HUES6 (cell line): Measurements from ENCODE around the gene HEATR5A.
"Not testable (repeated sequence)": the region's sequence is repeated elsewhere in the genome, so short reads cannot be mapped to it uniquely, and the experiment has no call there.

Experiments
- H3K27ac ChIP-seq: 2 replicates; pipeline ENCODE4 v1.7.0; 2013; ENCODE audit warnings: low read depth, mild to moderate bottlenecking, low read length, inconsistent platforms
- H3K27me3 ChIP-seq: 2 replicates; pipeline ENCODE4 v1.6.1; 2013; ENCODE audit warnings: low read length; ENCODE audit not compliant: control insufficient read depth, insufficient read depth
- H3K36me3 ChIP-seq: 2 replicates; pipeline ENCODE4 v1.6.1; 2013; ENCODE audit warnings: low read length; ENCODE audit not compliant: control insufficient read depth, insufficient read depth
- H3K4me1 ChIP-seq: 2 replicates; pipeline ENCODE4 v1.6.1; 2013; ENCODE audit warnings: low read length; ENCODE audit not compliant: control insufficient read depth, insufficient read depth
- H3K4me3 ChIP-seq: 2 replicates; pipeline ENCODE4 v1.5.1; 2013; ENCODE audit warnings: low read depth, low read length
- H3K9ac ChIP-seq: one replicate; pipeline ENCODE4 v1.6.1; 2013; ENCODE audit warnings: mild to moderate bottlenecking, low read length
- H3K9me3 ChIP-seq: 2 replicates; pipeline ENCODE4 v1.6.1; 2013; ENCODE audit warnings: low read depth, low read length; ENCODE audit not compliant: control insufficient read depth, insufficient read depth

The HEATR5A gene

DNA sequence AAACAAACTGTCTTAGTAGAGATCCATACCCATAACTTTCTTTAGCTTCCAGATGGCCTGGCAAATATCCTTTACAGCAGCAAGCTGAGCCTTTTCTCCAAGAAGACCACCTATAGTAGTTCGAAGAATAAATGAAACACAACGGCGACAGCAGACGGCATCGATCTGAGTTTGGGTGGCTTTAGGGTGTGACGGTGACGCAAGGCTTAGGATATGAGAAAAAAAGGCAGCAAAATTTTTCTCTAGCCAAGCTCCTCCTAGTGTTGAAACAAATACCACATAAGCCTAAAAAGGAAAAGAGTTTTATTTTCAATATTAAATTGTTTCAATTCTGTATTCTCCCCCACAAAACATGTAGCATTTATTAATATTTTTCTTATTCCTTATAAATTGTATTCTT, 33.3 kb downstream of the HEATR5A start:
- Histone ChIP-seq H3K27ac (no peak overlapping the region), H3K4me1 (no peaks in the 10 kb centered on the region), H3K9ac (no peak overlapping the region), H3K9me3 (no peaks in the 10 kb centered on the region), H3K36me3 (peaks cover 19% of the 10 kb centered on the region), H3K27me3 (no peaks in the 10 kb centered on the region), H3K4me3 (no peak overlapping the region)

DNA sequence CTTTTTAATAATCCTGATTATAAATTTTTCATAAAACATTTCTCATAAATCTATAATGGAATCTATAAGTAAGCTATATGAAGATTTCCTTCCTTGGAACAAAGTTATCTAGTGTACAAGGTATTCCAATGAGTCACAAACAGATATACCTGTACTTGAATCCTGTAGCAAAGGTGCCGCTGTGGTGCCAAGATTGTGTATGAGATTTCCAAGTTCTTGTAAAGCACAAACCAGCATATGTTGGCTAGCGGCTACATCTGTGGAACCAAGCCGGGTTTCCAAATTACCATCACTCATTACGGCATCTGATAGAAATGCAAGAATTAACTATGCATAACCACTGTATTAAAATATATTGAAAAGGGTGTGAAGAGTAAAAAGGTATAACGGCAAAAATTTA, 34.1 kb downstream of the HEATR5A start:
- no peak overlapping the region for H3K9ac ChIP-seq
- H3K9me3 ChIP-seq = no peaks in the 10 kb centered on the region
- H3K27ac ChIP-seq = no peak overlapping the region
- H3K4me1 ChIP-seq = no peaks in the 10 kb centered on the region
- peaks cover 26% of the 10 kb centered on the region for H3K36me3 ChIP-seq
- H3K4me3 ChIP-seq = no peak overlapping the region
- H3K27me3 ChIP-seq = no peaks in the 10 kb centered on the region

DNA sequence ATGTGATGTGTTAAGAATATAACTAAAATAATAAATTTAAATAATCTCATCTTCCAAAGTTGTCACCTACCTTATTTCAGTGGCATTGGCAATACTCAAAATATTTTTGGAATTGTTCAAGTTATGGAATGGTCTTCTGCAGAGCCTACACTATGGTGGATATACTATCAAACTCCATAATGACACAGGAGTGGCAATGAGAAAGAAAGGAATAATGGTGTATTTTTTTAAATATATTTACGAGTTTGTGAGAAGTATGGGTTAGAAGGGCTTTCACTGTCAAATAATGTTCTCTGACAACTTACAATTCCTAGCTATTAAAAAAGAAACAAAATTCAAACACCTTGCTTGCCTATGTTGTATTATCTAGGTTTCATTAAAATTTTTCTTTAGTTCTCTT, 38.1 kb downstream of the HEATR5A start:
- Histone ChIP-seq H3K36me3 (peaks cover 40% of the 10 kb centered on the region), H3K4me3 (no peak overlapping the region), H3K9me3 (no peaks in the 10 kb centered on the region), H3K9ac (no peak overlapping the region), H3K27me3 (no peaks in the 10 kb centered on the region), H3K4me1 (no peaks in the 10 kb centered on the region), H3K27ac (no peak overlapping the region)

DNA sequence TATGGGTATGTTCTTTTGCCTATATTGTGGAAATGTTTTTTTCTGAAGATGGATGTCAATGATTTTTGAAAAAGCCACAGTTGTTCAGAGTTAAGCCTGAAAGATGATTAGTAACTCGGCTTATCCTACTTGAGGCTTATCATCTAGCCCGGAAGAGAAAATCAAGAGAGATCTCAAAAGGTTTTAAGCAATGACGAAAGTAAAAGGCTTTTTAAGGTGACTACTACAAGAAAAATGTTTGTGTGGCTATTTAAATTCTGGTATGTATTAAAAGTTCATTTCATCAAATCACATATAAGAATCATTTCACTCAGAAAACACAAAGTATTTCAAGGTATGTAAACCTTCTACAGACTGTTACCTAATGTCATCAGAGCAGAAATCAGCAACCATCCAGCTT, 40.2 kb downstream of the HEATR5A start:
- Histone ChIP-seq H3K4me1 (no peaks in the 10 kb centered on the region), H3K9ac (no peak overlapping the region), H3K27me3 (no peaks in the 10 kb centered on the region), H3K9me3 (no peaks in the 10 kb centered on the region), H3K36me3 (peaks cover 37% of the 10 kb centered on the region), H3K4me3 (no peak overlapping the region), H3K27ac (no peak overlapping the region)

DNA sequence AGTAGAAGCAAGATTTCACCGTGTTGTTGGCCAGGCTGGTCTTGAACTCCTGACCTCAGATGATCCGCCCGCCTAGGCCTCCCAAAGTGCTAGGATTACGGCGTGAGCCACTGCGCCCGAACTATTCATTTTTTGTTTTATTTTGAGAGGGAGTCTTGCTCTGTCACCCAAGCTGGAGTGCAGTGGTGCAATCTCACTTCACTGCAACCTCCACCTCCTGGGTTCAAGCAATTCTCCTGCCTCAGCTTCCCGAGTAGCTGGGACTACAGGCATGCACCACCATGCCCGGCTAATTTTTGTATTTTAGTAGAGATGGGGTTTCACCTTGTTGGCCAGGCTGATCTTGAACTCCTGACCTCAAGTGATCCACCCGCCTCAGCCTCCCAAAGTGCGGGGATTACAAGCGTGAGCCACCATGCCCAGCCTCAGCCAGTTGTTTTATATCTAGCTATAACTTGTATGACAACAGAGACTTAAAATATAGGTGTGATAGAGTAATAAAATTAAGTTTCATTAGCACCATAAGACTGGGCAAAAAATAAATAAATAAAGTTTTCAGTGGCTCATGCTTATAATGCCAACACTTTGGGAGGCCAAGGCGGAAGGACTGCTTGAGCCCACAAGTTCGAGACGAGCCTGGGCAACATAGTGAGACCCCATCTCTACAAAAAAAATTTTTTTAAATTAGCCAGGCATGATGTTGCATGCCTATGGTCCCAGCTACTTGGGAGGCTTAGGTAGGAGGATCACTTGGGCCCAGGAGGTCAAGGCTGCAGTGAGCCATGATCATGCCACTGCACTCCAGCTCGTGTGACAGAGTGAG, 41.0 kb downstream of the HEATR5A start:
- not testable (repeated sequence) for H3K27me3 ChIP-seq, H3K9ac ChIP-seq, H3K9me3 ChIP-seq, H3K4me1 ChIP-seq, H3K4me3 ChIP-seq, H3K27ac ChIP-seq
- peaks cover 43% of the 10 kb centered on the region for H3K36me3 ChIP-seq

DNA sequence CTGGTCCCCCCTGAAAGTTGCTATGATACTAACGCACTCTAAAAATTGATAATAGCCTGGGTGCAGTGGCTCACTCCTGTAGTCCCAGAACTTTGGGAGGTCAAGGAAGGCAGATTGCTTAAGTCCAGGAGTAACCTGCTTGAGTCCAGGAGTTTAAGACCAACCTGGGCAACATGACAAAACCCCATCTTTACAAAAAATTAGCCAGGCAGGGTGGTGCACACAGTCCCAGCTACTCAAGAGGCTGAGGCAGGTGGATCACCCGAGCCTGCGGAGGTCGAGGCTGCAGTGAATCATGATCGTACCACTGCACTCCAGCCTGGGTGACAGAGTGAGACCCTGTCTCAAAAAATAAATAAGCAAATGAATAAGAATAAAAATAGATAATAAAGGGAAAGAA, 42.9 kb downstream of the HEATR5A start:
- no peak overlapping the region for H3K4me3 ChIP-seq
- H3K36me3 ChIP-seq = peaks cover 39% of the 10 kb centered on the region
- H3K9ac ChIP-seq = no peak overlapping the region
- no peaks in the 10 kb centered on the region for H3K27me3 ChIP-seq
- H3K9me3 ChIP-seq = no peaks in the 10 kb centered on the region
- H3K4me1 ChIP-seq = no peaks in the 10 kb centered on the region
- no peak overlapping the region for H3K27ac ChIP-seq

DNA sequence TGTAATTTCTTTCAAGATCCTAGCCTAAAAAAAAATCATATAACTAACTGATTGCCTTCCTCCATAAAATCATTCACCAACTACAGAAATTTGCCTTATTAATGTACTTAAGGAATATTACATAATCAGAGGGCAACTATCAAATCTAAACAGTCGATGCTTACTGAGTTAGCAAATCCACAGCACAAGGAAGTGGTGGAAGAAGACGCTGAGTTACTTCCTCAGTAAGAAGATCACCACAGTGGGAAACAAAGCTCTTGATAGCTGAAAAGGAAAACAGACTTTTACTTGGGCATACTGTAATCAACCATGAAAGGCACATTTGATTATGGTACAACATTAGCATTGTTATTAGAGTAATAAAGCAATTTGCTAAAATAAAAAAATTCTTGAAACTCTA, 48.7 kb downstream of the HEATR5A start:
- H3K27me3 ChIP-seq = no peaks in the 10 kb centered on the region
- no peak overlapping the region for H3K4me3 ChIP-seq
- H3K36me3 ChIP-seq = peaks cover 34% of the 10 kb centered on the region
- no peaks in the 10 kb centered on the region for H3K4me1 ChIP-seq
- H3K9me3 ChIP-seq = no peaks in the 10 kb centered on the region
- H3K27ac ChIP-seq = no peak overlapping the region
- H3K9ac ChIP-seq = no peak overlapping the region

DNA sequence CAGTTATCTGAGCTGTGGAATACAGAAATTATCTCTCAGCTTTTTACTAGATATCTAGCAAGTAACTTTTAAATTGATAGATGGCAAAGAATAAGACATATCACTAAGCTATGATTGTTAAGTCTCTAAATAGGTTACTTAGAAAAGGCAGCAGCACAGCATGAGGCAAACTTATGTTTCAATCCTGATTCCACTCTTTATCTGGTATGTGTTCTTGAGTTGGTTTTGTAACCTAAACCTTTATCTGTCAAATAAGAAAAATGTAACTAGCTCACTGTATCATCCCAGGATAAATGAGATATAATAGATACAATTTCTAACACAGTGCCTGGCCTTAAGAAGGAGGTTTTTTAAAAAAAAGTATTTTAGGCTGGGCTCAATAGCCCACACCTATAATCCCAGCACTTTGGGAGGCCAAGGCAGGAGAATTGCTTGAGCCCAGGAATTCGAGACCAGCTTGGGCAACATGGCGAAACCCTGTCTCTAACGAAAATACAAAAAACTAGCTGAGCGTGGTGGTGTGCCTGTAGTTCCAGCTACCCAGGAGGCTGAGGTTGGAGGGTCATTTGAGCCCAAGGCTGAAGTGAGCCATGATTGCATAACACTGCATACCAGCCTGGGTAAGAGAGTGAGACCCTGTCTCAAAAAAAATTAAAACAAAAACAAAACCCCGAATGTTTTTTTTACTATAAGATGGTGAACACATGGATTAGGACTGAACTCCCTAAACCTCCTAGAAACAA, 56.8 kb downstream of the HEATR5A start:
- H3K27ac ChIP-seq = no peak overlapping the region
- no peaks in the 10 kb centered on the region for H3K27me3 ChIP-seq
- peaks cover 9% of the 10 kb centered on the region; the same call in 1 of the 2 replicates for H3K36me3 ChIP-seq
- no peaks in the 10 kb centered on the region for H3K4me1 ChIP-seq
- H3K4me3 ChIP-seq = no peak overlapping the region
- no peaks in the 10 kb centered on the region for H3K9me3 ChIP-seq
- H3K9ac ChIP-seq = no peak overlapping the region

DNA sequence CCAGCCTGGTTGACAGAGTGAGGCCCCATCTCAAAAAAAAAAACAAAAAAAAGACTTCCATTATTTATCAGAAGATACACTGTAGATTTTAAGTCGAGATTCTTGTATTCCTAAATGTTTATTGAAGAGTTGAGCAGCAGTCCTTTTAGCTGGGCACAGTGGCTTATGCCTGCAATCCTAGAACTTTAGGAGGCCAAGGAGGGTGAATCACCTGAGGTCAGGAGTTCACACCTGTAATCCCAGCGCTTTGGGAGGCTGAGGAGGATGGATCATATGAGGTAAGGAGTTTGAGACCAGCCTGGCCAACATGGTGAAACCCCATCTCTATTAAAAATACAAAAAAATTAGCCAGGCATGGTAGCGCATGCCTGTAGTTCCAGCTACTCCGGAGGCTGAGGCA, 57.6 kb downstream of the HEATR5A start:
- Histone ChIP-seq H3K27ac (no peak overlapping the region), H3K36me3 (peaks cover 16% of the 10 kb centered on the region), H3K9me3 (no peaks in the 10 kb centered on the region), H3K4me3 (no peak overlapping the region), H3K9ac (no peak overlapping the region), H3K4me1 (no peaks in the 10 kb centered on the region), H3K27me3 (no peaks in the 10 kb centered on the region)

DNA sequence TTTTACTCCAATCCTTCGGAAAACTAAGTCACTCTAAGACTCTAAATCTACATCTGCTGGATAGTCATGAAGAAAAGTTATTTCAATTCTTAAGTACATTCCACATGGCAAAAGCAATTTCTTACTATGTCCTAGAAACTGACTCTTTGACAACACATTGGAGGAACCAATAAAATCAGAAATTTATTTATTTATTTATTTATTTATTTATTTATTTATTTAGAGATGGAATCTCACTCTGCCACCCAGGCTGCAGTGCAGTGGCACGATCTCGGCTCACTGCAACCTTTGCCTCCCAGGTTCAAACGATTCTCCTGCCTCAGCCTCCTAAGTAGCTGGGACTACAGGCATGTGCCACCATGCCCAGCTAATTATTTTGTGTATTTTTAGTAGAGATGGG, 58.6 kb downstream of the HEATR5A start:
- H3K27ac ChIP-seq, H3K4me3 ChIP-seq, H3K4me1 ChIP-seq, H3K9me3 ChIP-seq, H3K9ac ChIP-seq, H3K27me3 ChIP-seq: not testable (repeated sequence)
- H3K36me3 ChIP-seq = peaks cover 16% of the 10 kb centered on the region

DNA sequence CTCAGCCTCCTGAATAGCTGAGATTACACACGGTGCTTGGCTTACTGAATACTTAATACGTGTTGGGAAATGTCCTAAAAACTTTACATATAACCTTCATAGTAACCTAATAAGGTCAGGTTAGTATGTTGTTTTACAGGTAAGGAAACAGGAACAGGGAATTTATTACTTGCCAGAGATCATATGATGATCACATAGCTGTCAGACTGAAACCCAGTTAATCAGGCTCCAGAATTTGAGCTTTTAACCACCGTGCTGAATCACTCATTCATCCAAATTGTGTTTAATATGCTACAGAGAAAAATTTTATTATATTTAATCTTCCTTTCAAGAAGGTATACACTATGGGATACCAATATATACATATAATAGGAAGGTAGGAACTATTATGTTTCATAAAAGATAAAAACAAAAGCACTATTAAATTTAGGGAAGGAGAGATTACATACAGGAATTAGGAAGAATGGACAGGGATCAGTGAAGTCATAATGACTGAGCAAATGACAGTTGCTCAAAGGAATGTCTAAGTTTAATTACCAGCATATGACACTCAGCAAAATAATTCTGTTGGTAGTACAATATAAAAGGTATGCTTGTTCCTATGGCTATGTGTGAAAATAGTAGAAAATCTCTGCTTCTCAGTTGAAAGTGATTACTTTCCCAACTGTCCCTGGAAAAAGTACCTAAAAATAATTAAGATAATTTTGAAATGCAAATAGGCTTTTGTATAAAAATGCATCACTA, 59.3 kb downstream of the HEATR5A start:
- H3K36me3 ChIP-seq = peaks cover 16% of the 10 kb centered on the region
- H3K27me3 ChIP-seq = no peaks in the 10 kb centered on the region
- H3K9ac ChIP-seq = no peak overlapping the region
- no peaks in the 10 kb centered on the region for H3K4me1 ChIP-seq
- no peak overlapping the region for H3K27ac ChIP-seq
- no peaks in the 10 kb centered on the region for H3K9me3 ChIP-seq
- H3K4me3 ChIP-seq = no peak overlapping the region
